HUES6 (cell line): ENCODE results near the gene CPM.

Experiments used
- H3K27ac ChIP-seq: 2 replicates; pipeline ENCODE4 v1.7.0; 2013; ENCODE audit warnings: low read depth, mild to moderate bottlenecking, low read length, inconsistent platforms
- H3K27me3 ChIP-seq: 2 replicates; pipeline ENCODE4 v1.6.1; 2013; ENCODE audit warnings: low read length; ENCODE audit not compliant: control insufficient read depth, insufficient read depth
- H3K36me3 ChIP-seq: 2 replicates; pipeline ENCODE4 v1.6.1; 2013; ENCODE audit warnings: low read length; ENCODE audit not compliant: control insufficient read depth, insufficient read depth
- H3K4me1 ChIP-seq: 2 replicates; pipeline ENCODE4 v1.6.1; 2013; ENCODE audit warnings: low read length; ENCODE audit not compliant: control insufficient read depth, insufficient read depth
- H3K4me3 ChIP-seq: 2 replicates; pipeline ENCODE4 v1.5.1; 2013; ENCODE audit warnings: low read depth, low read length
- H3K9ac ChIP-seq: one replicate; pipeline ENCODE4 v1.6.1; 2013; ENCODE audit warnings: mild to moderate bottlenecking, low read length
- H3K9me3 ChIP-seq: 2 replicates; pipeline ENCODE4 v1.6.1; 2013; ENCODE audit warnings: low read depth, low read length; ENCODE audit not compliant: control insufficient read depth, insufficient read depth

The CPM gene

DNA sequence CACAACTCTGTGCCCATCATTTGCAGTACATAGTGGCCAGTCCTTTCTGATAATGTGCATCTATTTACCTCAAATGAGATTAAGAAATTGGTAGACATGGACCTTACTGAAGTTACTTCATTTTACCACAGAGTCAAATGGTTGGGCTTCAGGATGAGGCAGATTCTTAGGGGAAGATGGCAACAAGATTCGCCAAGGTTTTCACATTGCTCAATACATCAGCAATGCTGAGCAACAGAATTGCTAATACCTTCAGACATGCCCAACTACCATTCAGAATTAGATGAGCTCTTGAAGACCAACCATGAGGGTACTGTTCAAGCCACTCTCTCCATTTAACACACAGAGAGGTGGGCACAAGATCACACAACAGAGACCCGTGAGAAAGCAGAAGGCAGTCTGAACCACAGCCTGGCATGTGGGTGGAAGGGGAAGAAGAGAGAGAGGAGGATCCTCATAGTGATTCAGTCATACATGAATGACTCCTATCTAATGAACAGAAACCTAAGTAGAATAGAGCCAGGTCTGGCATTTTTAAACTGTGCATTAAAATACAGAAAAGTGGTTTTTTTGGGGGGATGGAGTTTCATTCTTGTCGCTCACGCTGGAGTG lies 28.5 kb downstream of the CPM start:
- no peak overlapping the region for H3K4me3 ChIP-seq
- H3K27ac ChIP-seq: no peak overlapping the region
- no peak overlapping the region for H3K9ac ChIP-seq
- H3K4me1 ChIP-seq: no peaks in the 10 kb centered on the region
- no peaks in the 10 kb centered on the region for H3K9me3 ChIP-seq
- no peaks in the 10 kb centered on the region for H3K27me3 ChIP-seq
- H3K36me3 ChIP-seq: no peaks in the 10 kb centered on the region

GRCh38 chr12:68903511-68903910 lies 29.5 kb downstream of the CPM start:
- no peak overlapping the region for H3K27ac ChIP-seq
- no peaks in the 10 kb centered on the region for H3K27me3 ChIP-seq
- H3K36me3 ChIP-seq: no peaks in the 10 kb centered on the region
- no peak overlapping the region for H3K9ac ChIP-seq
- H3K4me3 ChIP-seq: no peak overlapping the region
- H3K4me1 ChIP-seq: no peaks in the 10 kb centered on the region
- H3K9me3 ChIP-seq: no peaks in the 10 kb centered on the region

GRCh38 chr12:68901551-68901950 lies 31.4 kb downstream of the CPM start:
- Histone ChIP-seq H3K27ac (no peak overlapping the region), H3K4me3 (no peak overlapping the region), H3K27me3 (no peaks in the 10 kb centered on the region), H3K4me1 (no peaks in the 10 kb centered on the region), H3K36me3 (no peaks in the 10 kb centered on the region), H3K9ac (no peak overlapping the region), H3K9me3 (no peaks in the 10 kb centered on the region)

DNA sequence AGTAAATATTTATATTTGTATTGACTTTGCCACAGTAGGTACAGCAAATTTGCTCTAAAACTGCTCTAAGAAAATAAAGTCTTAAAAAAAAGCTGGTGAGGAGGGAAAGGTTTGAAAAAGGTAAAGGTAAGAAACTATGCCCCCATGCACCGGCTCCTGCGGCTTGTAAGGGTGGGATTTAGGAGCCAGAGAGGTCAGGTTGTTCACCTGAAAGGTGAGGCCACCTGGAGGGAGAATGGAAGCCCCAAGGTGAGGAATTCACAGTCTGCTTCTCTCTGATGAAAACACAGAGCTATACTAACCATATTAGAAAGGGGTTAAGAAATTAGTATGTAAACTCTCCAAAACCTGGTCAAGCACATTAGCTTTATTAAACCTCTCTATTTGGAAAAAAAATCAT lies 31.8 kb downstream of the CPM start:
- Histone ChIP-seq H3K27ac (no peak overlapping the region), H3K9me3 (no peaks in the 10 kb centered on the region), H3K4me1 (no peaks in the 10 kb centered on the region), H3K4me3 (no peak overlapping the region), H3K9ac (no peak overlapping the region), H3K36me3 (no peaks in the 10 kb centered on the region), H3K27me3 (no peaks in the 10 kb centered on the region)

DNA sequence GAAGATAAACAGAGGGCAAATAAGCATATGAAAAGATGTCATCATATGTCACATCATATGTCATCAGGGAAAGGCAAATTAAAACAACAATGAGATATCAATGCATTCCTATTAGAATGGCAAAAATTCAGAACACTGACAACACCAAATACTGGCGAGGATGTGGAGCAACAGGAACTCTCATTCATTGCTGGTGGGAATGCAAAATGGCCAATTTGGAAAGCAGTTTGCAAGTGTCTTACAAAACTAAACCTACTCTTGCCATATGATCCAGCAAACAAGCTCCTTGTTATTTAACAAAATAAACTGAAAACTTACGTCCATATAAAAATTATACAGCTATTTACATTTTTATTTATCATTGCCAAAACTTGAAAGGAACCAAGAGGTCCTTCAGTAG lies 32.7 kb downstream of the CPM start:
- no peak overlapping the region for H3K9ac ChIP-seq
- no peak overlapping the region for H3K4me3 ChIP-seq
- H3K27me3 ChIP-seq: no peaks in the 10 kb centered on the region
- H3K4me1 ChIP-seq: no peaks in the 10 kb centered on the region
- no peak overlapping the region for H3K27ac ChIP-seq
- H3K36me3 ChIP-seq: no peaks in the 10 kb centered on the region
- no peaks in the 10 kb centered on the region for H3K9me3 ChIP-seq

- Histone ChIP-seq H3K4me1 (no peaks in the 10 kb centered on the region), H3K9ac (no peak overlapping the region), H3K9me3 (no peaks in the 10 kb centered on the region), H3K27me3 (no peaks in the 10 kb centered on the region), H3K36me3 (no peaks in the 10 kb centered on the region), H3K27ac (no peak overlapping the region), H3K4me3 (no peak overlapping the region)
Observed at GRCh38 chr12:68899251-68899771, 33.7 kb downstream of the CPM start.

GRCh38 chr12:68896881-68897540 lies 36.0 kb downstream of the CPM start:
- H3K4me1 ChIP-seq: no peaks in the 10 kb centered on the region
- H3K9me3 ChIP-seq: no peaks in the 10 kb centered on the region
- no peaks in the 10 kb centered on the region for H3K36me3 ChIP-seq
- H3K4me3 ChIP-seq: no peak overlapping the region
- H3K9ac ChIP-seq: no peak overlapping the region
- no peaks in the 10 kb centered on the region for H3K27me3 ChIP-seq
- no peak overlapping the region for H3K27ac ChIP-seq

DNA sequence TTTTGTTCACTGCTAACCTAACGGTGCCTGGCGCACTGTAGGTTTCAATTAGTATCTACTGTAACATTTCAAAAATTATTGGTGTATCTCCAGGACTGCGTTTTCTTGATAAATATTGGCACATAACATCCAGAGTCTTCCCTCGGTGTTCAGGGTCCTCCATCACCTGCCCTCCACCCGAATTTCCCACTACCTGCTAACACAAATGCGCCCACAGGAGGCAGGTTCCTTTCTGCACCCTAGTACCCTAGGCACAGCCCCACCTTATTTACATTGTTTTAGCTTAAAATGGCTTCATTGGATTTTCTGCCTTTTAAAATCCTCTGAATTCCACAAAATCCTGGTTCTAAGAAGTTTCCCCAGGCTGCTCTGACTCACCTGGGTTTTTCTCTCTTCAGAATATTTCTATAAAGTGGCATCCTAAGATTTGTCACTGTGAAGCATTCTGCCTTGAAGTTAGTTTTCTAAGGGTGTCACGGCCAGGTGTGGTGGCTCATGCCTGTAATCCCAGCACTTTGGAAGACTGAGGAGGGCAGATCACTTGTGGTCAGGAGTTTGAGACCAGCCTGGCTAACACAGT lies 38.6 kb downstream of the CPM start:
- no peaks in the 10 kb centered on the region for H3K27me3 ChIP-seq
- H3K4me1 ChIP-seq: no peaks in the 10 kb centered on the region
- H3K36me3 ChIP-seq: no peaks in the 10 kb centered on the region
- H3K9ac ChIP-seq: no peak overlapping the region
- H3K4me3 ChIP-seq: no peak overlapping the region
- no peak overlapping the region for H3K27ac ChIP-seq
- H3K9me3 ChIP-seq: no peaks in the 10 kb centered on the region

- no peak overlapping the region for H3K27ac ChIP-seq
Observed at GRCh38 chr12:68893741-68894140, 39.2 kb downstream of the CPM start.

GRCh38 chr12:68893201-68893600 lies 39.8 kb downstream of the CPM start:
- H3K9me3 ChIP-seq: no peaks in the 10 kb centered on the region
- H3K27ac ChIP-seq: no peak overlapping the region
- H3K4me3 ChIP-seq: no peak overlapping the region
- H3K9ac ChIP-seq: no peak overlapping the region
- H3K36me3 ChIP-seq: no peaks in the 10 kb centered on the region
- H3K4me1 ChIP-seq: no peaks in the 10 kb centered on the region
- H3K27me3 ChIP-seq: no peaks in the 10 kb centered on the region

More at GRCh38 chr12:68893741-68894140, 39.2 kb downstream of the CPM start:
- Histone ChIP-seq H3K9me3 (no peaks in the 10 kb centered on the region), H3K36me3 (no peaks in the 10 kb centered on the region), H3K4me1 (no peaks in the 10 kb centered on the region), H3K27me3 (no peaks in the 10 kb centered on the region), H3K9ac (no peak overlapping the region), H3K4me3 (no peak overlapping the region)

DNA sequence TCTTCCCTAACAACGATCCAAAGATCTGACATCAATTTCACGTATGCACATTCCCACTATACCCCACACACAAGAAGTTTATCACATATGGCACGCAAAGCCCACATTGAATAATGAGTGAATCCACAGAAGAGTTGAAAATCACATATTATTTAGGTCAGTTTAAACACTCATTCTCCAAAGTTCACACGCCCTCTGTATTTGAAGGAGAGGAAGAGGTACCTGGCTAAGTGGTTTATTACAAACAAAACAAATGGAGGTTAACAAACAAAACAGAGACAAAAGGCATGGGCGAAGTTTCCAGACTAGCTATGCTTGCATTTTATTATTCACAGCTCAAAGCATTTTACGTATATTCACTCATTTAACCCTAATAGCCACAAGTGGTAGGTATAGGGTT lies 41.8 kb downstream of the CPM start:
- Histone ChIP-seq H3K36me3 (no peaks in the 10 kb centered on the region), H3K27me3 (no peaks in the 10 kb centered on the region), H3K27ac (no peak overlapping the region), H3K9me3 (no peaks in the 10 kb centered on the region), H3K9ac (no peak overlapping the region), H3K4me1 (no peaks in the 10 kb centered on the region), H3K4me3 (no peak overlapping the region)
